ENCODE data around the gene CCS. TPM values are rescaled to one million over a fixed set of nuclear protein-coding genes. Genes with fewer than 3 reads are reported as not detected.
"Not testable (repeated sequence)": the region's sequence is repeated elsewhere in the genome, so short reads cannot be mapped to it uniquely, and the experiment has no call there.

CCS gene
- polyA plus RNA-seq, 1 donor, result 33.0 TPM

- no peak for DNase-seq (ENCODE audit: low read depth)
These were observed 33.4 kb downstream of the CCS start for GRCh38 chr11:66626382-66626781.

DNA sequence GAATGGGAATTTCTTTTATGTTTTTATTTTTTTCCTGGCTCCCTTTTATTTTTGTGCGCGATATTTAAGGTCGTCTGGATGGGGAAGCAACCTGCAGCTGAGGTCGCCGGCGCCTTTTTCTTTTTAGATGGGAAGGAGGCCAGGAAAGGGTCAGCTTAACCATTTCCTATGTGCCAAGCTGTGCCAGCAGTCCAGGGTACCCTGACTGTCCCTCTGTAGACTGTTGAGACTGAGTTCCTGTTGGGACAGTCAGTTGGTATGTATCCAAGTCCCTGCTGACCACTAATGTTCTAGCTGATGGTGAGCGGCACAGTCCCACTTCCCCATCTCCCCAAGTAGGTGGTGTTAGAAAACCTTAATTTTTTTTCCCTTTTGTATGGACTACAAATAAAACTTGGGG lies 33.9 kb downstream of the CCS start:
- no peak for DNase-seq (ENCODE audit: low read depth)

DNA sequence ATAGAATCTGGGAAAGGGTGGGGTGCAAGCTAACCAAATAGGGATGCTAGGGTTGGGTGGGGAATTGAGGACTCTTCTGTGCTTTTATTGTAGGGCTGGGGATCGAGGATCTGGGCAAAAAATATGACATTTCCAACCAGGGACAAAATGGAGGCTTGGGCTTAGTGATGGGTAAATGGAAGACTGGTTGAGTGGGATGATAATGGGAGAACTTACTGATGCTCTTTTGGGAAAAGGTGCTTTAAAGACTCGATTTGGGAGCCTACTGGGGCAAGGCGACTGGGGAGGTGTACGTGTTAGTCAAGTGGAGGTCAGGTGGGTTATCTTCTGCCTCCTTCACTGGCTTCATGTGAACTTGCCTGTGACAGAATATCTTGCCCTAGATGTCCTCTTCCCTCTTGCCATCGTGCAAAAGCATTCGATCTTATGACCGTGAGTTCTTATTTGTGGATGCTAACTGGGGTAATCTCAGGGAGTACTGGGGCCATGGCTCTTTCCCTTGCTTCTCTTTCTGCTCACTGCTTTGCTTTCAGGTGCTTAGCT lies 35.1 kb downstream of the CCS start:
- DNase-seq (ENCODE audit: low read depth), result no peak

DNA sequence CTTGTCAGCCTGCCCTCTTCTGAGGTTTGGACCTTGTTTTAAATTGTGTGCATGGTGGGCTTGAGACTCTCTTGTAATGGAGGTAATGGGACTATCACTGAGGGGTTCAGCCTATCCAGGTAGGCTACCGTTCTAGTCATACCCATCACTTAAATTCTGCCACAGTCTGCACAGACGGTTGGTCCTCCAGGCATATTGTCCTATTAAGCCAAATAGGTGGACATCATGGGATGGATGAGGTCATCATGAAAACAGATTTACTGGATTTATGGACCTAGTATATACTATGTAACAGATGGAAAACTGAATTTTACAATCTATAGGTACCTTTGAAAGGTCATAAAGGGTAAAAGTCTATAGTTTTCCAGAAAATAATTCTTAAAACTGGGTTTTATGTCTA lies 36.4 kb downstream of the CCS start:
- no peak for DNase-seq (ENCODE audit: low read depth)

- no peak for DNase-seq (ENCODE audit: low read depth)
These were observed 38.9 kb downstream of the CCS start for GRCh38 chr11:66631883-66632282.

DNA sequence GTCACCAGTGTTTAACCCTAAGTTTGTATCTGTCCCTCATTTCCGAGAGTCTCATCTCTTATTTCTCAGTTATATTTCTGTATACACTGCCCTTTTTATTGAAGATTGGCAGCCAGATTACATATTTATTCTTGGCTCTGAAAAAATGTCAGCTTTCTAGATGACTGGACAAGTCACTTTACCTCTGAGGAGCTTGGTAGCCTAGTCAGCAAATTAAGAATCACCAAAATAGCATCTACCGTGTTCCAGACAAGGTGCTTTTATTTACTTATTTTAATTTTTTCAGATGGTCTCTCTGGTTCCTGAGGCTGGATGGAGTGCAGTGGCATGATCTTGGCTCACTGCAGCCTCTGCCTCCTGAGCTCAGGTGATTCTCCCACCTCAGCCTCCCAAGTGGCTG lies 40.0 kb downstream of the CCS start:
- DNase-seq (ENCODE audit: low read depth), result no peak

DNA sequence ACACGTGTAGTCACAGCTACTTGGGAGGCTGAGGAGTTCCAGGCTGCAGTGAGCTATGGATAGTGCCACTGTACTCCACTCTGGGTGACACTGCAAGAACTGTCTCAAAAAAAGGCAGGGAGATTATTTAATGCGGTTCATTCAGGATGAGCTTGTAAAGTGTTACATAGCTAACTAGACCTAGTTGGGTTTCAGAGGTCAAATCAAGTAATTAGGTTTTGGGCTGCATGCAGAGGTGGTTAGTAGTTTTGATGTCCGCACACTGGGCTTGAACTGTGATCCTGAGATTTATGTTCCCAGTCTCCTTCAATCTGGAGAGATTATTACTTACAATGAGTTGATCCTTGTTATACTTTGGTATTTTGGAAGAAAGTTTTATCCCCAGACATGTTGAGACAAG lies 43.4 kb downstream of the CCS start:
- DNase-seq (ENCODE audit: low read depth), result no peak

DNA sequence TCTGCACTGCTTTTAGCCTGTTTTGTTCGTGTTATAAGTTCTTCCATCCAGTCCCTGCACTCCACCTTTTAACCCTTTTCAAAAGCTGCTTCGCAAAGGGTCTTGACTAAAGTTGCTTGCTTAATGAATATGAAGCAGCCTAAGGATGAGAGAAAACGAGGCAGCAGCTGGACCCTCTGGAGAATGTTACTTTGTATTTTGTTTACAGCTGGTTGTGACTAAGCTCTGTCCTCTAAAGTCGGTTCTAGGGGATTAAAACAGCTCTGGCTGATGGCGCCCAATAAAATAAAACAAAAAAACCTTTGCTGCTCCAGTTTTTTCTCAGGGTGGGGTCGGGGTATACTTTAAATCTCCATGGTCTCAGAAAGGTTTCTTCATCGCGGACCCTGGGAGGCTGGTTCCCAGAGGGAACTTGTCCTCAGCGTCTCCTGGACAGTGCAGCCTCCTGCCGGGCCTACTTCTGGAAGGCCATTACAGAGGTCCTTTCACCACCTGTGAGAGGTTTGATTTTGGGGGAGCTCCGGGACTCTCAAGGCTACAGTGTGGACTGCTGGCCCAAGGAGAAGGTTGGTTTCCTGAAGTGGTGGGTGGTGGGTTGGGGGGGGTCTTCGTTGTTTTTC lies 44.7 kb downstream of the CCS start:
- DNase-seq (ENCODE audit: low read depth), result no peak

DNA sequence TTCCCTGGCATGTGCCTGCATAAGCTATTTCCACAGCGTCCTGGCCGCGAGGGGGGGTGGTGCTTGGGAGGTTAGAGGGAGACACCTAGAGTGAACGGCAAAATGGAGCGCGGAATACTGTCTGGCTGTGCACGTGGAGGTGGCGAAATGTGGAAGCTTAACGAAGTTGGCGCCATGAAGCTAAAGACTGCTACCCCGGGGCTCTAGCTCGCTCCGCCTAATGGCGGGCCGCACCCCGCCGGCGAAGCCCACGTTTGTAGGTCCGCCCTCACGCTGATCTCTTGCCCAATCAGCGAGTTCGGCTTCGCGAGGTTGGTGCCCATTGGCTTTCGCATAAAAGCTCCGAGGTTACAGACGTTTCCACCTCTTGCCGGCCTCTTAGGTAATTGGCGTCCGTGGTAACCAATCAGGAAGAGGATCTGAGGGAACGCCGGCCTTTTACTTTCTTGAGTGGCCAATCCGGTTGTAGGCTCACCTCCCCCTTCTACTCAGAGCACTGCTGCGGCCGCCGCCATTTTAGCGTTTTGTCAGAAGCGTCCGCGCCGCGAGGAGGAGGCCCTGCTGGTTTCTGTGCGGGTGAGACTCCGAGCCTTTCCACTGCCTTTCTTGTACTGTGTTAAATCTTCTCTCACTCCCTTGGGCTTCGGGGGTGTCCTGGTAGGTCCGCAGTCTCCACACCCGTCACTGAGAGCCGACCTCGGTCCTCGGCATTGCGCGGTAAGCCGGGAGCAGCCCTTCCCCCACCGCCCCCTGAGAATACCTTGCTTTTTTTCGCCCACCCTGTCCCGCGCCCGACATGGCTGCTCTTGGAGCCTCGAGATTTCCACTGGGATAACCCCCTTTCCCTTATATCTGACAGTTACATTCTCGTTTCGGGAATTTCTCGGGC lies 45.4 kb downstream of the CCS start, which contains the start of gene RBM4:
Gene RBM4, plus strand, starts transcription at position 527 of the 889 bp plus-strand sequence. CDS start 1,009 bp downstream, outside the sequence.
- DNase-seq (ENCODE audit: low read depth), result peak; percentile 100

GRCh38 chr11:66639066-66639813 lies 46.3 kb downstream of the CCS start:
- no peak for DNase-seq (ENCODE audit: low read depth)

DNA sequence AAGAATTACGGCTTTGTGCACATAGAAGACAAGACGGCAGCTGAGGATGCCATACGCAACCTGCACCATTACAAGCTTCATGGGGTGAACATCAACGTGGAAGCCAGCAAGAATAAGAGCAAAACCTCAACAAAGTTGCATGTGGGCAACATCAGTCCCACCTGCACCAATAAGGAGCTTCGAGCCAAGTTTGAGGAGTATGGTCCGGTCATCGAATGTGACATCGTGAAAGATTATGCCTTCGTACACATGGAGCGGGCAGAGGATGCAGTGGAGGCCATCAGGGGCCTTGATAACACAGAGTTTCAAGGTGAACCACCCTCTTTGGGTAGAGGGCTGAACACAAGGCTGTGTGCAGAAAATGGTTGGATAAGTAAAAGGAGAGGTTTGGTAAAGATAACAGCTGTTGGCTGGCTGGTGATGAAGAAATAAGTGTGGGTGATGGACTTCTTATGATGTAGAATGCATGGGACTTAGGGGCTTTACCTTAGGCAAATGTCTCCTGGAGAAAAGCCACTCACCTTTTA lies 46.9 kb downstream of the CCS start:
- not testable (repeated sequence) for DNase-seq (ENCODE audit: low read depth)

DNA sequence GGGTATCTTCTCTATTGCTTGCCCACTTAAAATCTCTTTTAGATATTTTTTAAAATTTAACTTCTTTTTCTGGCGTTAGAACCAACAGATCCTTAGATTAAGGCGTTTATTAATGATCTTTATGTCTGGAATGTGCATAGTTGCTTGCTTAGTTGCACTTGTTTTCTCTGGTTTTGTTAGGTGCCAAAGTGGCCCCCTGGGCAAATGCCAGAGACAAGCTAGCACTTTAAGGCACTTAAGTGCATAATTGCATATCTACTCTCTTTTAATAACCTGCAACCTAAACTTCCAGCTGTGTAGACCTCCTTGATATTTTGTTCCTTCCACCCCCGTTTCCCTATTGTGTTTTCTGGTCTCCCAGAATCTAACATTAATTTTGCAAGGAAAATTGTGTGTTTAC lies 48.8 kb downstream of the CCS start:
- DNase-seq (ENCODE audit: low read depth), result no peak

- no peak for DNase-seq (ENCODE audit: low read depth)
These were observed 50.9 kb downstream of the CCS start for GRCh38 chr11:66643745-66644437.

GRCh38 chr11:66646828-66647227 lies 53.8 kb downstream of the CCS start:
- DNase-seq (ENCODE audit: low read depth), result no peak

DNA sequence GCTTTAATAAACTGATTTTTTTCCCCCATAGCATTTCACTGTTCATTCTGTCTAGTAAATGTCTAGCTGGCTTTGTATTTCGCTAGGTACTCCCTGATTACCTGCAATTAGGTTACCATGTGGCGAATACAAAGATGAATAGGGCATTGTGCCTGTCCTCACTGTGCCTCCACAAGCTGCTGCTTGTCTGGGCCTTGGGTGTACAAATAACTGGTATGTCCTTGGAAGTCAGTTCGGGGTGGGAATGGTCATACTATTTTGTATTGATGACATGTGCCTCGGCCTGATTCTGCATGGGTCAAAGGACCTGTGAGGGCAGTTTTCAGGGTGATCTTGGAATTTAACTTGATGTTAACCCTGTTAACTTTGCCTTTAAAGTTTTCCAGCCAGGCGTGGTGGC lies 56.9 kb downstream of the CCS start:
- no peak for DNase-seq (ENCODE audit: low read depth)

- DNase-seq (ENCODE audit: low read depth), result no peak
These were observed 58.0 kb downstream of the CCS start for GRCh38 chr11:66651016-66651415.

DNA sequence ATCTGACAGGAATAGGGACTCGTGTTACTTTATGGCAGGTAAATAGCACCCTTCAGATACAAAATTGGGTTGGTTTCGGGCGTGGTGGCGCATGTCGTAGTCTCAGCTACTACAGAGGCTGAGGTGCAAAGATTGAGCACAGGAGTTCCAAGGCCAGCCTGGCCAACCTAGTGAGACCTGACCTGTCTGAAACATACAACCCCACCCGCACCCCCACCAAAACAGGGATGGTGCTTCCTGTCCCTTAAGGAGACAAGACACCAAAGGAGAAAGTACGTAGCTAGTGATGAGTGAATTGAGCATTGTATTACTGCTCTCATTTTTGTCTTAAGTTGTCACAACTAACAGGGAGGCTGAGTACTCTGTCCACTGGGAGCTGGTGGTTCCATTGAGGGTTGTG lies 59.7 kb downstream of the CCS start:
- DNase-seq (ENCODE audit: low read depth), result no peak

- DNase-seq (ENCODE audit: low read depth), result no peak
These were observed 60.1 kb downstream of the CCS start for GRCh38 chr11:66653123-66653522.

Data from forelimb muscle (tissue), 1 donor.